K562 (cell line): ENCODE data around the gene SUFU. TPM values are rescaled to one million over a fixed set of nuclear protein-coding genes. Genes with fewer than 3 reads are reported as not detected.

Experiments
- ARID1B ChIP-seq: fragments of 450-650 bp; IDR thresholded peaks from 2 replicates; pipeline ENCODE4 v1.6.1; 2016; ENCODE audit warnings: antibody characterized with exemption, mild to moderate bottlenecking, inconsistent platforms
- CC2D1A ChIP-seq: fragments of 450-650 bp; IDR thresholded peaks from 2 replicates; pipeline ENCODE4 v1.6.1; 2017; ENCODE audit warnings: mild to moderate bottlenecking
- ETS1 ChIP-seq: conservative IDR thresholded peaks from 2 replicates; pipeline ENCODE4 v1.6.1; 2011; ENCODE audit warnings: low read depth, mild to moderate bottlenecking, low read length; ENCODE audit not compliant: control insufficient read depth
- ETV5 ChIP-seq: sonication (generic); formaldehyde crosslinking; IDR thresholded peaks from 2 replicates; pipeline ENCODE4 v1.4.0; 2020; ENCODE audit warnings: low read depth, mild to moderate bottlenecking, missing genetic modification reagents
- FOXJ3 ChIP-seq: sonication (generic); formaldehyde crosslinking; IDR thresholded peaks from 2 replicates; pipeline ENCODE4 v1.4.0; 2020; ENCODE audit warnings: mild to moderate bottlenecking, missing genetic modification reagents
- ILK ChIP-seq: fragments of 450-650 bp; IDR thresholded peaks from 2 replicates; pipeline ENCODE4 v1.6.1; 2016; ENCODE audit warnings: missing genetic modification characterization, low read depth, mild to moderate bottlenecking, missing compliant biosample characterization, moderate library complexity, borderline replicate concordance
- MAFF ChIP-seq: IDR thresholded peaks from 2 replicates; pipeline ENCODE4 v1.6.1; 2012; ENCODE audit warnings: low read length, improper control_type of control experiment
- MAX ChIP-seq: sonication (generic); formaldehyde crosslinking; IDR thresholded peaks from 2 replicates; pipeline ENCODE4 v1.9.0; 2022; ENCODE audit warnings: mild to moderate bottlenecking, missing genetic modification reagents
- MBD1 ChIP-seq: fragments of 250-450 bp; sonication (Bioruptor Pico); IDR thresholded peaks from 2 replicates; pipeline ENCODE4 v1.8.0; 2022; ENCODE audit warnings: inconsistent platforms
- NFIX ChIP-seq: fragments of 250-450 bp; sonication (Bioruptor Pico); IDR thresholded peaks from 2 replicates; pipeline ENCODE4 v1.4.0; 2020; ENCODE audit warnings: low read depth, mild to moderate bottlenecking, moderate library complexity
- PHF21A ChIP-seq: fragments of 450-650 bp; IDR thresholded peaks from 2 replicates; pipeline ENCODE4 v1.6.1; 2017; ENCODE audit warnings: low read depth, borderline replicate concordance
- POLR2H ChIP-seq: IDR thresholded peaks from 2 replicates; pipeline ENCODE4 v1.6.1; 2016; ENCODE audit warnings: missing genetic modification characterization, low read depth, mild to moderate bottlenecking, control low read depth, missing compliant biosample characterization, moderate library complexity
- RCOR1 ChIP-seq, 2 experiments: IDR thresholded peaks; 2 replicates each; pipeline ENCODE4 v1.6.1; 2012; ENCODE audit warnings: low read depth in 2 of 2, low read length in 2 of 2, borderline replicate concordance in 1 of 2, improper control_type of control experiment in 1 of 2
- SMARCB1 ChIP-seq: IDR thresholded peaks from 2 replicates; pipeline ENCODE4 v1.6.1; 2011; ENCODE audit warnings: improper control_type of control experiment, low read depth; ENCODE audit not compliant: insufficient read length
- ZBTB33 ChIP-seq: sonication (generic); formaldehyde crosslinking; IDR thresholded peaks from 2 replicates; pipeline ENCODE4 v1.8.1; 2023; ENCODE audit warnings: mild to moderate bottlenecking, missing genetic modification reagents
- ZC3H11A ChIP-seq: IDR thresholded peaks from 2 replicates; pipeline ENCODE4 v1.6.1; 2012; ENCODE audit warnings: low read depth, low read length, improper control_type of control experiment
- ZNF174 ChIP-seq: fragments of 250-450 bp; sonication (Bioruptor Pico); IDR thresholded peaks from 2 replicates; pipeline ENCODE4 v1.4.0; 2020; ENCODE audit warnings: mild to moderate bottlenecking
- ZNF445 ChIP-seq: fragments of 250-450 bp; sonication (Bioruptor Pico); IDR thresholded peaks from 2 replicates; pipeline ENCODE4 v1.4.0; 2020; ENCODE audit warnings: low read depth, mild to moderate bottlenecking, moderate library complexity
- ZNF518B ChIP-seq: fragments of 250-450 bp; sonication (Bioruptor Pico); IDR thresholded peaks from 2 replicates; pipeline ENCODE4 v1.5.0; 2021; ENCODE audit warnings: mild to moderate bottlenecking, moderate library complexity
- polyA plus RNA-seq, 8 experiments: library from polyadenylated mRNA; depleted of rRNA in 4 of 8; stranded (reverse) in 5 of 8; unstranded in 3 of 8; fragments of >200 nt; fragmentation: Nextera tagmentation in 2 of 8; fragmentation: Illumina TruSeq in 1 of 8; extraction: Ambion mirVana in 2 of 8; extraction: Trizol in 1 of 8; gene quantifications; 2 replicates each; pipeline versions ENCODE4 v1.2.1 to v1.2.3, GENCODE V29; 2011 to 2014; ENCODE audit warnings: inconsistent platforms in 1 of 8, missing spikeins in 1 of 8
- total RNA-seq, 7 experiments: library from RNA; depleted of rRNA in 6 of 7; stranded (reverse); fragments of >200 nt in 6 of 7; fragmentation: Illumina TruSeq in 2 of 7; extraction: Trizol in 2 of 7; gene quantifications; 2 replicates each; pipeline versions ENCODE4 v1.2.1 to v1.2.3, GENCODE V29; 2011 to 2021; ENCODE audit warnings: low replicate concordance in 1 of 7

Gene SUFU
- total and polyA plus RNA-seq, 9 of the 15 experiments (the other 6 are each of a cell fraction or from before 2014, with no cell fraction given) = 0.59 to 6.3 (median 0.82) TPM

- no peak for TF ChIP-seq PHF21A
- TF ChIP-seq ZNF518B (CRISPR knock-in tag) = no peak
- TF ChIP-seq RCOR1 (IDR thresholded peaks at IDR 0.05; ENCODE audit: borderline replicate concordance in 1 of 2, low read depth in 2 of 2, low read length in 2 of 2) = 0 out of 4 replicates have a peak, but pooled peaks of 1 of the 2 experiments have one; percentile 62
- no peak for TF ChIP-seq MAFF
- no peak for TF ChIP-seq CC2D1A
- TF ChIP-seq ZC3H11A = no peak
- no peak for TF ChIP-seq ILK
- no peak for TF ChIP-seq FOXJ3 (CRISPR knock-in tag)
- no peak for TF ChIP-seq SMARCB1
- no peak for TF ChIP-seq ZNF445 (CRISPR knock-in tag)
- TF ChIP-seq NFIX (CRISPR knock-in tag) = no peak
- peak; percentile 97 for TF ChIP-seq ETS1
- no peak for TF ChIP-seq ZBTB33 (CRISPR knock-in tag)
- no peak for TF ChIP-seq MBD1 (CRISPR knock-in tag)
- TF ChIP-seq MAX = no peak
- no peak for TF ChIP-seq ARID1B
- no peak for TF ChIP-seq ZNF174 (CRISPR knock-in tag)
- TF ChIP-seq ETV5 (CRISPR knock-in tag) = no peak
- no peak for TF ChIP-seq POLR2H
Observed at GRCh38 chr10:102502337-102503151, 1.2 kb upstream of the SUFU start, which contains the start of gene ACTR1A (continued).
